Kidney (tissue), 14 donors: ENCODE results near the gene ANAPC15. TPM values are rescaled to one million over a fixed set of nuclear protein-coding genes. Genes with fewer than 3 reads are reported as not detected.

Experiments
- DNase-seq, 5 donors: peaks; one replicate each; pipeline ENCODE4 v3.0.0-alpha.2; 2013 to 2020
- FAIRE-seq: peaks from 2 replicates; lab custom pipeline; 2012; peaks lifted over from hg19 to GRCh38; lab: Jason Lieb, UNC
- H3K27ac ChIP-seq, 2 donors: one replicate each; pipeline ENCODE4 v1.7.0; 2013; ENCODE audit warnings: low read depth in 2 of 2, low read length in 2 of 2, inconsistent platforms in 1 of 2
- H3K27me3 ChIP-seq: one replicate; pipeline ENCODE4 v1.7.1; 2013; ENCODE audit warnings: low read length, inconsistent platforms; ENCODE audit not compliant: control insufficient read depth, insufficient read depth
- H3K36me3 ChIP-seq, 3 donors: one replicate each; pipeline versions ENCODE4 v1.7.0 to v1.7.1; 2013; ENCODE audit warnings: low read length in 3 of 3, control low read depth in 1 of 3, inconsistent platforms in 1 of 3; ENCODE audit not compliant: insufficient read depth in 3 of 3, control insufficient read depth in 2 of 3
- H3K4me1 ChIP-seq, 3 donors: one replicate each; pipeline versions ENCODE4 v1.7.0 to v1.7.1; 2013; ENCODE audit warnings: low read length in 3 of 3, inconsistent platforms in 1 of 3, low read depth in 1 of 3; ENCODE audit not compliant: control insufficient read depth in 2 of 3, insufficient read depth in 2 of 3
- H3K4me3 ChIP-seq, 3 donors: one replicate each; pipeline versions ENCODE4 v1.7.0 to v1.8.1; 2013; ENCODE audit warnings: low read length in 3 of 3, control low read depth in 1 of 3, inconsistent platforms in 1 of 3
- H3K9ac ChIP-seq, 3 donors: one replicate each; pipeline versions ENCODE4 v1.7.0 to v1.7.1; 2013; ENCODE audit warnings: low read length in 3 of 3, control low read depth in 1 of 3, inconsistent platforms in 1 of 3
- H3K9me3 ChIP-seq, 3 donors: one replicate each; pipeline versions ENCODE4 v1.7.0 to v1.7.1; 2013; ENCODE audit warnings: low read length in 3 of 3, control low read depth in 1 of 3, inconsistent platforms in 1 of 3; ENCODE audit not compliant: control insufficient read depth in 2 of 3, insufficient read depth in 1 of 3
- CTCF ChIP-seq: IDR thresholded peaks from 3 replicates; pipeline ENCODE4 v1.5.1; 2012; ENCODE audit warnings: mild to moderate bottlenecking, moderate library complexity, borderline replicate concordance; ENCODE audit not compliant: insufficient read depth; ENCODE audit errors: extremely low read depth
- intact Hi-C: fragments of 100-400 bp; cut with DNase I; formaldehyde crosslinking; loops from one replicate; pipeline ENCODE4 v1.11.1; 2022
- polyA plus RNA-seq: library from polyadenylated mRNA; stranded (reverse); fragments of 350-450 nt; fragmentation: Illumina TruSeq; extraction: RNeasy Lipid Tissue Mini Kit (QIAGEN cat#74804); gene quantifications from one replicate; pipeline ENCODE4 v1.2.3, GENCODE V29; 2014; ENCODE audit warnings: low read depth, low replicate concordance; ENCODE audit not compliant: insufficient read depth
- total RNA-seq: library from RNA; stranded (reverse); fragmentation: NEBNext Ultra II Directional; extraction: Animal tissue kit (Norgen Biotek cat#: 25700); gene quantifications from one replicate; pipeline ENCODE4 v1.2.1, GENCODE V29; 2021
- donor health status: control.
- donor health status: control.
- donor health status: control.
- donor health status: control.
- donor health status: control.
- donor health status: DM: yes; HTN: yes; CAD: no.
- donor health status: Normal renal cell carcinoma (clear cell type).

The ANAPC15 gene
- total and polyA plus RNA-seq, 2 donors from 2014 or later: 30.0 to 79.8 TPM

GRCh38 chr11:72067676-72068075 lies 44.8 kb downstream of the ANAPC15 start:
- no peak for DNase-seq
- FAIRE-seq: no peak
- TF ChIP-seq CTCF: no peak
- no peaks in the 10 kb centered on the region for H3K9me3 ChIP-seq
- intact Hi-C loops: no loop called here
- no peaks in the 10 kb centered on the region for H3K27me3 ChIP-seq
- H3K36me3 ChIP-seq: no peaks in the 10 kb centered on the region
- no peak overlapping the region for H3K4me3 ChIP-seq
- no peak overlapping the region for H3K9ac ChIP-seq
- no peak overlapping the region for H3K27ac ChIP-seq
- peaks cover 0 to 33% (median 20%) of the 10 kb centered on the region in 3 donors for H3K4me1 ChIP-seq

- H3K27me3 ChIP-seq: no peaks in the 10 kb centered on the region
- H3K4me3 ChIP-seq: no peak overlapping the region
- no peaks in the 10 kb centered on the region for H3K36me3 ChIP-seq
- H3K27ac ChIP-seq: no peak overlapping the region
- H3K9ac ChIP-seq: no peak overlapping the region
- DNase-seq (no peak), FAIRE-seq (no peak)
- no peak for TF ChIP-seq CTCF
- H3K9me3 ChIP-seq: no peaks in the 10 kb centered on the region
- intact Hi-C loops: no loop called here
- peaks cover 0 to 33% (median 17%) of the 10 kb centered on the region in 3 donors for H3K4me1 ChIP-seq
Measured at GRCh38 chr11:72067266-72067665, 45.2 kb downstream of the ANAPC15 start.

GRCh38 chr11:72066855-72067254 lies 45.6 kb downstream of the ANAPC15 start:
- peaks cover 0 to 29% (median 13%) of the 10 kb centered on the region in 3 donors for H3K4me1 ChIP-seq
- DNase-seq (no peak), FAIRE-seq (no peak)
- no peak for TF ChIP-seq CTCF
- no peaks in the 10 kb centered on the region for H3K27me3 ChIP-seq
- H3K4me3 ChIP-seq: no peak overlapping the region
- peaks cover 0 to 4% (median 1%) of the 10 kb centered on the region in 3 donors for H3K36me3 ChIP-seq
- no peaks in the 10 kb centered on the region for H3K9me3 ChIP-seq
- no peak overlapping the region for H3K27ac ChIP-seq
- intact Hi-C loops: no loop called here
- H3K9ac ChIP-seq: no peak overlapping the region
